GM23338 (cell line): ENCODE data around the gene ARPC4. TPM values are rescaled to one million over a fixed set of nuclear protein-coding genes. Genes with fewer than 3 reads are reported as not detected.

Experiments
- ATAC-seq: fragments of 200-7000 bp; cut with Tn5 transposase; 3 replicates; pipeline ENCODE4 v1.9.1; 2020
- DNase-seq: peaks from one replicate; pipeline ENCODE4 v3.0.0-alpha.2; 2015; ENCODE audit warnings: low spot score
- H2AFZ ChIP-seq: fragments of 200-600 bp; sonication (generic); 2 replicates; pipeline ENCODE4 v1.8.0; 2016; ENCODE audit warnings: antibody characterized with exemption, mild to moderate bottlenecking, moderate library complexity
- H3F3A ChIP-seq: fragments of 200-600 bp; sonication (generic); replicated peaks from 2 replicates; pipeline ENCODE4 v1.8.0; 2017; ENCODE audit warnings: antibody characterized with exemption, mixed run types, low read depth
- H3K27ac ChIP-seq: fragments of 200-600 bp; sonication (generic); 2 replicates; pipeline ENCODE4 v1.6.1; 2016; ENCODE audit warnings: low read depth
- H3K27me3 ChIP-seq: fragments of 200-600 bp; sonication (generic); 2 replicates; pipeline ENCODE4 v1.8.0; 2016; ENCODE audit warnings: mild to moderate bottlenecking, mixed run types, moderate library complexity; ENCODE audit not compliant: insufficient read depth
- H3K36me3 ChIP-seq: fragments of 200-600 bp; sonication (generic); 2 replicates; pipeline ENCODE4 v1.8.0; 2016; ENCODE audit warnings: mild to moderate bottlenecking; ENCODE audit not compliant: insufficient read depth
- H3K4me1 ChIP-seq: fragments of 200-600 bp; sonication (generic); 2 replicates; pipeline ENCODE4 v1.8.0; 2016; ENCODE audit warnings: mild to moderate bottlenecking, moderate library complexity; ENCODE audit not compliant: insufficient read depth
- H3K4me2 ChIP-seq: fragments of 200-600 bp; sonication (generic); 2 replicates; pipeline ENCODE4 v1.7.1; 2017; ENCODE audit warnings: mixed run types
- H3K4me3 ChIP-seq: fragments of 200-600 bp; sonication (generic); 2 replicates; pipeline ENCODE4 v1.6.1; 2016; ENCODE audit warnings: mixed run types
- H3K79me2 ChIP-seq: fragments of 200-600 bp; sonication (generic); replicated peaks from 2 replicates; pipeline ENCODE4 v1.8.0; 2017; ENCODE audit warnings: mild to moderate bottlenecking; ENCODE audit not compliant: insufficient read depth
- H3K9me2 ChIP-seq: fragments of 200-600 bp; sonication (generic); 2 replicates; pipeline ENCODE4 v1.8.0; 2017; ENCODE audit not compliant: insufficient read depth
- H4K20me1 ChIP-seq: fragments of 200-600 bp; sonication (generic); replicated peaks from 2 replicates; pipeline ENCODE4 v1.8.0; 2017; ENCODE audit warnings: mild to moderate bottlenecking; ENCODE audit not compliant: insufficient read depth
- H3K27ac Mint-ChIP-seq: 2 replicates; pipeline ENCODE4 v1.8.0; 2020; ENCODE audit warnings: inconsistent platforms, mild to moderate bottlenecking, moderate library complexity, mixed read lengths
- H3K27me3 Mint-ChIP-seq: 3 replicates; pipeline ENCODE4 v1.8.0; 2022; ENCODE audit warnings: low read depth, mild to moderate bottlenecking, moderate library complexity, mixed read lengths, inconsistent platforms; ENCODE audit not compliant: insufficient read depth, poor library complexity
- H3K36me3 Mint-ChIP-seq: 3 replicates; pipeline ENCODE4 v1.8.0; 2021; ENCODE audit warnings: low read depth, mild to moderate bottlenecking, inconsistent platforms, moderate library complexity, mixed read lengths
- H3K4me1 Mint-ChIP-seq: 3 replicates; pipeline ENCODE4 v1.8.0; 2020; ENCODE audit warnings: mild to moderate bottlenecking, inconsistent platforms, mixed read lengths
- H3K4me3 Mint-ChIP-seq: 3 replicates; pipeline ENCODE4 v1.8.0; 2021; ENCODE audit warnings: moderate library complexity, mild to moderate bottlenecking, inconsistent platforms, mixed read lengths
- H3K9me3 Mint-ChIP-seq: 3 replicates; pipeline ENCODE4 v1.8.0; 2020; ENCODE audit warnings: moderate library complexity, mild to moderate bottlenecking, inconsistent platforms, mixed read lengths
- EZH2 ChIP-seq: fragments of 200-600 bp; sonication (generic); IDR thresholded peaks from one replicate; pipeline ENCODE4 v1.8.0; 2017; ENCODE audit warnings: antibody characterized with exemption, mild to moderate bottlenecking, low read depth; ENCODE audit not compliant: unreplicated experiment
- NANOG ChIP-seq: IDR thresholded peaks from 2 replicates; pipeline ENCODE4 v1.6.1; 2016; ENCODE audit warnings: antibody characterized with exemption, borderline replicate concordance
- POLR2AphosphoS5 ChIP-seq: IDR thresholded peaks from 2 replicates; pipeline ENCODE4 v1.6.1; 2016; ENCODE audit warnings: antibody characterized with exemption, low read depth
- STAT1 ChIP-seq: IDR thresholded peaks from one replicate; pipeline ENCODE4 v1.6.1; 2016; ENCODE audit warnings: antibody characterized with exemption; ENCODE audit not compliant: unreplicated experiment
- polyA plus RNA-seq: library from polyadenylated mRNA; unstranded; fragments of >200 nt; fragmentation: Nextera tagmentation; extraction: Ambion mirVana; gene quantifications from 2 replicates; pipeline ENCODE4 v1.2.1, GENCODE V29; 2016
- total RNA-seq: library from RNA; depleted of rRNA; stranded (reverse); fragments of >200 nt; shearing (Covaris generic); gene quantifications from 2 replicates; pipeline ENCODE4 v1.2.3, GENCODE V29; 2014
- TF ChIP-seq, protein P1 (sequence below): IDR thresholded peaks from one replicate; pipeline ENCODE4 v1.6.1; 2018; ENCODE audit warnings: antibody characterized with exemption; ENCODE audit not compliant: unreplicated experiment
- TF ChIP-seq, protein P2 (sequence below): fragments of 250-450 bp; sonication (Bioruptor Pico); IDR thresholded peaks from 2 replicates; pipeline ENCODE4 v1.5.0; 2020; ENCODE audit warnings: mild to moderate bottlenecking, moderate library complexity
- TF ChIP-seq, protein P3 (sequence below): IDR thresholded peaks from 2 replicates; pipeline ENCODE4 v1.6.1; 2016; ENCODE audit warnings: antibody characterized with exemption

ARPC4 gene
- total and polyA plus RNA-seq, 2 experiments from 2014 or later = 71.9 to 176 TPM

DNA sequence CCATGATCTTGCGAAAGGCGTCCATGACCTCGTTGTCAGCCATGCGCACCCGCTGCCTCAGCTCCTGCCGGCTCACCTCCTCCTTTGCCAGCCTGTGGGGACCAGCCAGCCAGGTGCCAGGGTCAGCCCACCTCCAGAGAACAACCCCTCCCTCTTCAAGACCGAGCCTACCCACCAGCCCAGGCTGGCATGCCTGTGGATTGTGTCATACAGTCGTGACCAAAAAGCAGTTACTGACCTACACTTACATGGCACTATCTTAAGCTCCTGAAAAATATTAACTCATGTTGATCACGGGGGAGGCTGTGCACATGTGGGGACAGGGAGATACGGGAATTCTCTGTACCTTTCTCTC lies 12.4 kb upstream of the ARPC4 start:
- H3F3A ChIP-seq = 0 out of 2 replicates have a peak, but pooled peaks cover 2% of the 10 kb centered on the region
- no peaks in the 10 kb centered on the region for H3K4me1 ChIP-seq
- no peak for TF ChIP-seq STAT1
- TF ChIP-seq, protein P1, sequence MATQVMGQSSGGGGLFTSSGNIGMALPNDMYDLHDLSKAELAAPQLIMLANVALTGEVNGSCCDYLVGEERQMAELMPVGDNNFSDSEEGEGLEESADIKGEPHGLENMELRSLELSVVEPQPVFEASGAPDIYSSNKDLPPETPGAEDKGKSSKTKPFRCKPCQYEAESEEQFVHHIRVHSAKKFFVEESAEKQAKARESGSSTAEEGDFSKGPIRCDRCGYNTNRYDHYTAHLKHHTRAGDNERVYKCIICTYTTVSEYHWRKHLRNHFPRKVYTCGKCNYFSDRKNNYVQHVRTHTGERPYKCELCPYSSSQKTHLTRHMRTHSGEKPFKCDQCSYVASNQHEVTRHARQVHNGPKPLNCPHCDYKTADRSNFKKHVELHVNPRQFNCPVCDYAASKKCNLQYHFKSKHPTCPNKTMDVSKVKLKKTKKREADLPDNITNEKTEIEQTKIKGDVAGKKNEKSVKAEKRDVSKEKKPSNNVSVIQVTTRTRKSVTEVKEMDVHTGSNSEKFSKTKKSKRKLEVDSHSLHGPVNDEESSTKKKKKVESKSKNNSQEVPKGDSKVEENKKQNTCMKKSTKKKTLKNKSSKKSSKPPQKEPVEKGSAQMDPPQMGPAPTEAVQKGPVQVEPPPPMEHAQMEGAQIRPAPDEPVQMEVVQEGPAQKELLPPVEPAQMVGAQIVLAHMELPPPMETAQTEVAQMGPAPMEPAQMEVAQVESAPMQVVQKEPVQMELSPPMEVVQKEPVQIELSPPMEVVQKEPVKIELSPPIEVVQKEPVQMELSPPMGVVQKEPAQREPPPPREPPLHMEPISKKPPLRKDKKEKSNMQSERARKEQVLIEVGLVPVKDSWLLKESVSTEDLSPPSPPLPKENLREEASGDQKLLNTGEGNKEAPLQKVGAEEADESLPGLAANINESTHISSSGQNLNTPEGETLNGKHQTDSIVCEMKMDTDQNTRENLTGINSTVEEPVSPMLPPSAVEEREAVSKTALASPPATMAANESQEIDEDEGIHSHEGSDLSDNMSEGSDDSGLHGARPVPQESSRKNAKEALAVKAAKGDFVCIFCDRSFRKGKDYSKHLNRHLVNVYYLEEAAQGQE = no peak
- no peaks in the 10 kb centered on the region for H3K9me2 ChIP-seq
- Mint-ChIP-seq H3K4me3 (no peak overlapping the region), H3K27me3 (peaks cover 14% of the 10 kb centered on the region), H3K9me3 (no peaks in the 10 kb centered on the region), H3K36me3 (peaks cover 40% of the 10 kb centered on the region), H3K27ac (no peak overlapping the region), H3K4me1 (no peaks in the 10 kb centered on the region)
- H3K79me2 ChIP-seq = no peaks in the 10 kb centered on the region
- H3K27ac ChIP-seq = no peak overlapping the region
- 0 out of 2 replicates have a peak, but pooled peaks cover 6% of the 10 kb centered on the region for H3K36me3 ChIP-seq
- H2AFZ ChIP-seq = no peak overlapping the region
- H3K27me3 ChIP-seq = 0 out of 2 replicates have a peak, but pooled peaks cover 2% of the 10 kb centered on the region
- no peak overlapping the region for H3K4me2 ChIP-seq
- no peak overlapping the region for H3K4me3 ChIP-seq
- ATAC-seq (no peak), DNase-seq (no peak)
- H4K20me1 ChIP-seq = no peaks in the 10 kb centered on the region; the same call in 1 of the 2 replicates

DNA sequence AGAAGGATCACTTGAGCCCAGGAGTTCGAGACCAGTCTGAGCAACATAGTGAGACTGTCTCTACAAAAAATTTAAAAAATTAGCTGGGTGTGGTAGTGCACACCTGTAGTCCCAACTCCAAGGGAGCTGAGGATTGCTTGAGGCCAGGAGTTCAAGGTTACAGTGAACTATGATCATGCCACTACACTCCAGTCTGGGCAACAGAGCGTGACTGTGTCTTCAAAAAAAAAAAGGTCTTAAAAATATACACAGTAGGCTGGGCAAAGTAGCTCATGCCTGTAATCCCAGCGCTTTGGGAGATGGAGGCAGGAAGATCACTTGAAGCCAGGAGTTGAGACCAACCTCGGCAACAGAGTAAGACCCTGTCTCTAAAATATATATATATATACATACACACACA lies 12.0 kb upstream of the ARPC4 start:
- Histone ChIP-seq H2AFZ (no peak overlapping the region), H3K4me3 (no peak overlapping the region), H3F3A (0 out of 2 replicates have a peak, but pooled peaks cover 2% of the 10 kb centered on the region), H3K27ac (no peak overlapping the region), H3K27me3 (0 out of 2 replicates have a peak, but pooled peaks cover 2% of the 10 kb centered on the region), H4K20me1 (no peaks in the 10 kb centered on the region; the same call in 1 of the 2 replicates), H3K4me1 (no peaks in the 10 kb centered on the region), H3K79me2 (no peaks in the 10 kb centered on the region), H3K36me3 (0 out of 2 replicates have a peak, but pooled peaks cover 6% of the 10 kb centered on the region), H3K9me2 (no peaks in the 10 kb centered on the region), H3K4me2 (no peak overlapping the region)
- H3K4me1 Mint-ChIP-seq = no peaks in the 10 kb centered on the region
- no peaks in the 10 kb centered on the region for H3K9me3 Mint-ChIP-seq
- peaks cover 14% of the 10 kb centered on the region for H3K27me3 Mint-ChIP-seq
- H3K36me3 Mint-ChIP-seq = peaks cover 43% of the 10 kb centered on the region
- no peak overlapping the region for H3K4me3 Mint-ChIP-seq
- H3K27ac Mint-ChIP-seq = no peak overlapping the region
- DNase-seq (no peak), ATAC-seq (no peak)
- TF ChIP-seq, protein P2, sequence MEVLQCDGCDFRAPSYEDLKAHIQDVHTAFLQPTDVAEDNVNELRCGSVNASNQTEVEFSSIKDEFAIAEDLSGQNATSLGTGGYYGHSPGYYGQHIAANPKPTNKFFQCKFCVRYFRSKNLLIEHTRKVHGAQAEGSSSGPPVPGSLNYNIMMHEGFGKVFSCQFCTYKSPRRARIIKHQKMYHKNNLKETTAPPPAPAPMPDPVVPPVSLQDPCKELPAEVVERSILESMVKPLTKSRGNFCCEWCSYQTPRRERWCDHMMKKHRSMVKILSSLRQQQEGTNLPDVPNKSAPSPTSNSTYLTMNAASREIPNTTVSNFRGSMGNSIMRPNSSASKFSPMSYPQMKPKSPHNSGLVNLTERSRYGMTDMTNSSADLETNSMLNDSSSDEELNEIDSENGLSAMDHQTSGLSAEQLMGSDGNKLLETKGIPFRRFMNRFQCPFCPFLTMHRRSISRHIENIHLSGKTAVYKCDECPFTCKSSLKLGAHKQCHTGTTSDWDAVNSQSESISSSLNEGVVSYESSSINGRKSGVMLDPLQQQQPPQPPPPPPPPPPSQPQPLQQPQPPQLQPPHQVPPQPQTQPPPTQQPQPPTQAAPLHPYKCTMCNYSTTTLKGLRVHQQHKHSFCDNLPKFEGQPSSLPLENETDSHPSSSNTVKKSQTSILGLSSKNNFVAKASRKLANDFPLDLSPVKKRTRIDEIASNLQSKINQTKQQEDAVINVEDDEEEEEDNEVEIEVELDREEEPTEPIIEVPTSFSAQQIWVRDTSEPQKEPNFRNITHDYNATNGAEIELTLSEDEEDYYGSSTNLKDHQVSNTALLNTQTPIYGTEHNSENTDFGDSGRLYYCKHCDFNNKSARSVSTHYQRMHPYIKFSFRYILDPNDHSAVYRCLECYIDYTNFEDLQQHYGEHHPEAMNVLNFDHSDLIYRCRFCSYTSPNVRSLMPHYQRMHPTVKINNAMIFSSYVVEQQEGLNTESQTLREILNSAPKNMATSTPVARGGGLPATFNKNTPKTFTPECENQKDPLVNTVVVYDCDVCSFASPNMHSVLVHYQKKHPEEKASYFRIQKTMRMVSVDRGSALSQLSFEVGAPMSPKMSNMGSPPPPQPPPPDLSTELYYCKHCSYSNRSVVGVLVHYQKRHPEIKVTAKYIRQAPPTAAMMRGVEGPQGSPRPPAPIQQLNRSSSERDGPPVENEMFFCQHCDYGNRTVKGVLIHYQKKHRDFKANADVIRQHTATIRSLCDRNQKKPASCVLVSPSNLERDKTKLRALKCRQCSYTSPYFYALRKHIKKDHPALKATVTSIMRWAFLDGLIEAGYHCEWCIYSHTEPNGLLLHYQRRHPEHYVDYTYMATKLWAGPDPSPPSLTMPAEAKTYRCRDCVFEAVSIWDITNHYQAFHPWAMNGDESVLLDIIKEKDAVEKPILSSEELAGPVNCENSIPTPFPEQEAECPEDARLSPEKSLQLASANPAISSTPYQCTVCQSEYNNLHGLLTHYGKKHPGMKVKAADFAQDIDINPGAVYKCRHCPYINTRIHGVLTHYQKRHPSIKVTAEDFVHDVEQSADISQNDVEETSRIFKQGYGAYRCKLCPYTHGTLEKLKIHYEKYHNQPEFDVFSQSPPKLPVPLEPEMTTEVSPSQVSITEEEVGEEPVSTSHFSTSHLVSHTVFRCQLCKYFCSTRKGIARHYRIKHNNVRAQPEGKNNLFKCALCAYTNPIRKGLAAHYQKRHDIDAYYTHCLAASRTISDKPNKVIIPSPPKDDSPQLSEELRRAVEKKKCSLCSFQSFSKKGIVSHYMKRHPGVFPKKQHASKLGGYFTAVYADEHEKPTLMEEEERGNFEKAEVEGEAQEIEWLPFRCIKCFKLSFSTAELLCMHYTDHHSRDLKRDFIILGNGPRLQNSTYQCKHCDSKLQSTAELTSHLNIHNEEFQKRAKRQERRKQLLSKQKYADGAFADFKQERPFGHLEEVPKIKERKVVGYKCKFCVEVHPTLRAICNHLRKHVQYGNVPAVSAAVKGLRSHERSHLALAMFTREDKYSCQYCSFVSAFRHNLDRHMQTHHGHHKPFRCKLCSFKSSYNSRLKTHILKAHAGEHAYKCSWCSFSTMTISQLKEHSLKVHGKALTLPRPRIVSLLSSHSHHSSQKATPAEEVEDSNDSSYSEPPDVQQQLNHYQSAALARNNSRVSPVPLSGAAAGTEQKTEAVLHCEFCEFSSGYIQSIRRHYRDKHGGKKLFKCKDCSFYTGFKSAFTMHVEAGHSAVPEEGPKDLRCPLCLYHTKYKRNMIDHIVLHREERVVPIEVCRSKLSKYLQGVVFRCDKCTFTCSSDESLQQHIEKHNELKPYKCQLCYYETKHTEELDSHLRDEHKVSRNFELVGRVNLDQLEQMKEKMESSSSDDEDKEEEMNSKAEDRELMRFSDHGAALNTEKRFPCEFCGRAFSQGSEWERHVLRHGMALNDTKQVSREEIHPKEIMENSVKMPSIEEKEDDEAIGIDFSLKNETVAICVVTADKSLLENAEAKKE = no peak
- TF ChIP-seq, protein P1 = no peak
- TF ChIP-seq NANOG = no peak
- no peak for TF ChIP-seq EZH2
- TF ChIP-seq, protein P3, sequence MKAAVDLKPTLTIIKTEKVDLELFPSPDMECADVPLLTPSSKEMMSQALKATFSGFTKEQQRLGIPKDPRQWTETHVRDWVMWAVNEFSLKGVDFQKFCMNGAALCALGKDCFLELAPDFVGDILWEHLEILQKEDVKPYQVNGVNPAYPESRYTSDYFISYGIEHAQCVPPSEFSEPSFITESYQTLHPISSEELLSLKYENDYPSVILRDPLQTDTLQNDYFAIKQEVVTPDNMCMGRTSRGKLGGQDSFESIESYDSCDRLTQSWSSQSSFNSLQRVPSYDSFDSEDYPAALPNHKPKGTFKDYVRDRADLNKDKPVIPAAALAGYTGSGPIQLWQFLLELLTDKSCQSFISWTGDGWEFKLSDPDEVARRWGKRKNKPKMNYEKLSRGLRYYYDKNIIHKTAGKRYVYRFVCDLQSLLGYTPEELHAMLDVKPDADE = no peak
- TF ChIP-seq STAT1 = no peak
- no peak for TF ChIP-seq POLR2AphosphoS5
